Measurements from ENCODE around the gene USH1G.

- TF ChIP-seq EP300 (conservative IDR thresholded peaks at IDR 0.05; ENCODE audit: poor library complexity, severe bottlenecking) (no peak), POLR2AphosphoS5 (IDR thresholded peaks at IDR 0.05) (no peak), CTCF (IDR thresholded peaks at IDR 0.05; ENCODE audit: poor library complexity, severe bottlenecking) (no peak), REST (IDR thresholded peaks at IDR 0.05; ENCODE audit: borderline replicate concordance) (no peak)
These were observed 1.3 kb downstream of the USH1G start for GRCh38 chr17:74921769-74922168.

Data from neural cell (in vitro differentiated cells).